Renal pelvis (tissue), 4 donors: Measurements from ENCODE around the gene SLAIN2. TPM values are rescaled to one million over a fixed set of nuclear protein-coding genes. Genes with fewer than 3 reads are reported as not detected.
"Not testable (repeated sequence)": the region's sequence is repeated elsewhere in the genome, so short reads cannot be mapped to it uniquely, and the experiment has no call there.

Source experiments
- DNase-seq: peaks from one replicate; pipeline ENCODE4 v3.0.0-alpha.2; 2013
- polyA plus RNA-seq, 3 donors: library from polyadenylated mRNA; unstranded; fragments of 120-200 nt; gene quantifications; one replicate each; pipeline ENCODE4 v1.2.1, GENCODE V29; 2013; ENCODE audit not compliant: insufficient read length in 3 of 3

Gene SLAIN2
- polyA plus RNA-seq, 3 donors: 56.9 to 69.3 (median 59.9) TPM

- no peak for DNase-seq
Measured at GRCh38 chr4:48431401-48431800, 90.1 kb downstream of the SLAIN2 start.

DNA sequence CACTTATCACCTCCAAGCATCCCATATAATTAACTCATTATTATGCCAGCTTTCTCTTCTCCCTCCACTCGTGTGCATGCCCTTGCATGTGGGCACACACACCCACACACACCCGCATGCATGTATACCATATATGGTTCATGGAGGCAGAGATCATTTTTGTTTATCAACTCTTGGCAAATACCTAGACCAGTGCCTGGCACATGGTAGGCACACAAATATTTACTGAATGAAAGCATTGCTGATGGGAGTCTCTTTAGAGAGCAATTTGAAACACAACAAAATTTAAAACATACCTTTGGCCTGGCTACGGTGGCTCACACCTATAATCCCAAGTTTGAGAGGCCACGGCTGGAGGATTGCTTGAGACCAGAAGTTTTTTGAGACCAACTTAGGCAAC lies 90.7 kb downstream of the SLAIN2 start:
- DNase-seq: no peak

DNA sequence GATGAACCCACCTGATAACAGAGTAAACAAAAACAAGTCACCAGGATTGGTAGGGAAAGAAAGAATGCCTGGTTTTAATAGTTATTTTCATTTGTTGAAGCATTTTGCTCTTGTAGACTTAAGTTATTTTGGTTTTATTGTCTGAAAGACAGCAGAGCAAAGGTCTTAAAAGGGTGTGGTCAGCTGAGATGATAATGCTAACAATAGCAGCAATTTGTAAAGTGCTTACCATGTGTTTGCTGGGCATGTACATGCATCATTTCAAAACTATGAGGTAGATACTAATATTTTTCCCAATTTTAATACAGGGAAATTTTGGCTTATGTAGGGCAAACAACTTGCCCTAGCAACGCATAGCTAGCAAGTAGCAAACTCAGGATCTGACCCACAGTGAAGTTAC lies 95.0 kb downstream of the SLAIN2 start:
- DNase-seq: no peak

DNA sequence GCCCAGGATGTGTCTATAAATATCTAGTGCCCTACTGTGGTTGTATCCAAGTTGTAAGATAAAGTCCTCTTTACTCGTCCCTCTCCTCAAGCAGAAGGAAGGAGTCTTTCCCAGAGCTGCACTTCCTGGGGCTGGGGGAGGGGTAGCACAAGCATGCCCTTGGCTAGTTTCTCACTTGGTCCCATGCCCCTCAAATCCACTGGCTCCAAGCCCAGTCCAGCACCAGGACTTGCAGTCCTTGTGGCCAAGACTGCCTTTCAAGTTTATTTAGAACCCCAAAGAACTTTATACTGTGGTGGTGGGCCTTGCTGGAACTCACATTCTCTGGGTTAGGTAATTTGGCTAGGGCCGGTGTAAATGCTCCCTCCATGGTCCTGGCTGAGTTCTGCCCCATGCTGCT lies 98.7 kb downstream of the SLAIN2 start:
- DNase-seq: no peak

GRCh38 chr4:48440914-48441313 lies 99.6 kb downstream of the SLAIN2 start:
- DNase-seq: not testable (repeated sequence)

- no peak for DNase-seq
Measured at GRCh38 chr4:48445704-48446103, 104.4 kb downstream of the SLAIN2 start.

DNA sequence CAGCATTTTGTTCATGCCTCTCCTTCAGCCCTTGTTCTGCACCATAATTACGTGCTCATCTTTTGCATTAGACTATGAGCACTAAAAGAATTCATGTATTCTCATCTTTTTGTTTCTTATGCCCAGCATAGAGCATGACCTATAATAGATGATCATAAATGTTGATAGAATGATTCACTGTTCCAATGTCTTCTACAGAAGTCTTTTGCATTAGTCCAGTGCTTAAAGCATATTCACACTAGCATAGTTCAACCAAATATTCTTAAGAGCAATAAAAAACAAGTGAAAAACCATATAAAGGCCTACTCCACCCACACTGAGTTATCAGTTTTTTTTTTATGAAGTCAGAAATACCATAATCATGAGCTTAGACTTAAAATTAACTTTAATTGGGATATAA lies 105.3 kb downstream of the SLAIN2 start:
- no peak for DNase-seq

GRCh38 chr4:48449151-48449550 lies 107.8 kb downstream of the SLAIN2 start:
- no peak for DNase-seq

DNA sequence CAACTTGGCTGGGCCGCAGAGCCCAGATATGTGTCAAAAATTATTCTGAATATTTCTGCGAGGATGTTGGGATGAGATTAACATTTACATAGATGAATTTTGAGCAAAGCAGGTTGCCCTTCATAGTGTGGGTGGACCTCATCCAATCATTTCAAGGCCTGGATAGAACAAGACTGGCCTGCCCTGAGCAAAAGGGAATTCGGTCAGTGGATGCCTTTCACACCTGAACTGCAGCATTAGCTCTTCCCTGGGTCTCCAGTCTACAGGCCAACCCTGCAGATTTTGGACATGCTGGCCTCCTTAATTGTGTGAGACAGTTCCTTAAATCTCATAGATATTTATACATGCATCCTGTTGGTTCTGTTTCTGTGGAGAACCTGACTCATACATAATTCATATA lies 109.4 kb downstream of the SLAIN2 start:
- no peak for DNase-seq

GRCh38 chr4:48451656-48452055 lies 110.3 kb downstream of the SLAIN2 start:
- not testable (repeated sequence) for DNase-seq

GRCh38 chr4:48454591-48454990 lies 113.3 kb downstream of the SLAIN2 start:
- no peak for DNase-seq

DNA sequence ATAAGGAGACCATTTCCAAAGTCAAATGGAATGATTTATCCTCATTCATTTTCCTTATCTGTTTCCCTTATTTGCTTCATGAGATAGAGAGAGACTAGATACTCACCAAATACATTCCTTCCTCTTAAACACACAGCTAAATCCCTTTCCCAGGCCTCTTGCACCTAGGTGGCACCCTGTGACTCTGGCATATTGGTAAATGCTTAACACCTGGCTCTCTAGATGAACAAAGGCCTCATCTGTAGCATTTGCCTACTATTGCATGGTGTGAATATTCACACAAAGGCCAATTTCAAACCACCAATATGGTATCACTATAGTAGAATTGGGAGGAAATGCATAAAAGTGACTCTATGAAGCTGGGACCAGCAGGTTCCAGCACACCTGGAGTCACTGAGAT lies 119.7 kb downstream of the SLAIN2 start:
- DNase-seq: no peak

DNA sequence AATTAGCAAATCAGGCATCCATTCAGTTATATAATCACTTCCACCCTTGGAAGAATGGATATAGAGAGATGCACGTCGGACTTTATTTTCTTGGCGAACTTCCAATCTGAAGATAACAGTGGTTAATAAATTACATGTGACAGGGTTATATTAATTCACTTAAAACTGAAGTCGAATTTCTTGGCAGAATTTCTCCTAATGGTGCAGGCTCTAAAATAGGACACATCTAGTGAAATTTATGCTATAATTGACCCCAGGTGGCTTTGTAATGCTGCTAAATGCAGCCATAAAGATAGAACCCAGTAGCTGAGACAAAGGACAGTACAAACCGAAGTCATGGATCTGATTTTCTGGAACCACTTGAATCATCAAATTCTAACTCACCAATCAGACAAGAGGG lies 121.0 kb downstream of the SLAIN2 start:
- peak; percentile 27 for DNase-seq

DNA sequence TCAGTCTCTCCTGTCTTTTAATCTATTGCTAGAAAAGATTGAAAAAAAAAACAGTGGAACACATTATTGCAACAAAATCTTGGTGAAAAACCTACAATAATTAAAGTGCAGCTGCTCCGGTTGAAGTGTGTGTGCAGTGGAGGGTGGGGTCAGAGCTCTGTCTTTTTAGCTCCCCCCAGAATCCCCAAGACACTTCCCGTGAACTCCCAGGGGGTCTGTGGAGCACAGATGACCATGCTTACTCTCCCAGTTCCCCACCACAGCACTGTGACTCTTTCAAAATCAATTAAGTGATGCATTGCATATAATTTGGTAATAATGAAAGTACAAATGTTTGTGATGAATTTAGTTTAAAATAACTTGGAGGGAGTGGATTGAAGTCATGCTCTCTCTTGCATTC lies 126.1 kb downstream of the SLAIN2 start:
- no peak for DNase-seq

GRCh38 chr4:48467891-48468290 lies 126.6 kb downstream of the SLAIN2 start:
- no peak for DNase-seq

DNA sequence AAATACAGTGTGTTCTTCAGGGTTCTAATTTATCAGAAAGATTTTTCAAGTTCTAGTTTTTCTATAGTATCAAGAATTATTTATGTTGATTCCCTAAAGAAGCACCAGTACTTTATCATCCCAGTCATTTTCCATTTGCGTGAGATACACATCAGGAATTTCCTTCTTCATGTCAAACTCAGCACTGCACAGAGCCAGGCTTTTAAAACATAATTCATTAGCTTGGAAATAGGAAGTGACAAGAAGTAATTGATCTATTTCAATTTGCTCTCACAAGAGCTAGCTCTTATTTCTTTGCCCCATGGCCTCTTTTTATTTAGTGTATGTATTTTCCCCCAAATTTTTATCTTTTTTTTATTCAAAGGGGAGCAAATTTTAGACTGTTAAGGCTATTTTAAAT lies 128.8 kb downstream of the SLAIN2 start:
- DNase-seq: no peak

DNA sequence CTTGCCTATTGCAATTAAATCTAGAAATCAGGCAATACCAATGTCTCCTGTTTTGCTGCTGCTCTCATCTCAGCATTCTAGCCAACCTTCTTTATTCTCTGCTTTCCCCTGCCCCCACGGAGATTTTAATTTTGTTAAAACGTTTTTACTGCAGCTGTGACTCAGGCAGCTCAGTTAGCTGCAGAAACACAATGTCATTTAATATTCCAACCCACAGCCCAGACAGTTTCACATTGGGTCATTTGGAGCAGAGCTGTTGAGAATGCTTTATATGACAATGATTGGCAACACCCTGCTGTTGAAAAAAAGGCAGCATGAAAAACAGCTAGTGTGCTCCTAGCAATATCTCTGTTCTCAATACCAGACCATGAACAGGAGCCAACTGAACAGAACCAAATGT lies 129.2 kb downstream of the SLAIN2 start:
- DNase-seq: no peak

DNA sequence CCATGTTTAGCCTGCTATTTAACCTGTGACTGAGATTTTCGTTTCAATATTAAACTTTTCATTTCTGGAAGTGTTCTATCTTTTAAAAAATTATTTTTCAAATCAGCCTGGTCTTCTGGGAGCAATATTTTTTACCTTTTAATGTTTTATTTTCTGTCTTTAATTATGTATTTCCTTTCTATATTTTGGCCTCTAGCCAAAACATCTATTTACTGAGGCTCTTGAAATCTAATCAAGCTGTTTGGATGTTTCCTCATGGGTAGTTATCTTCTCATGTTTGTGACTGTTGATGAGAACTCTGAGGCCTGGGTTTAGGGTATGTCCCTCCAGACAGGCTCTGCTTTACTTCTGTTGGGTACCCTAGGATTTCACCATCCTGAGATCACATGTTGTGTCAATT lies 131.5 kb downstream of the SLAIN2 start:
- DNase-seq: no peak

DNA sequence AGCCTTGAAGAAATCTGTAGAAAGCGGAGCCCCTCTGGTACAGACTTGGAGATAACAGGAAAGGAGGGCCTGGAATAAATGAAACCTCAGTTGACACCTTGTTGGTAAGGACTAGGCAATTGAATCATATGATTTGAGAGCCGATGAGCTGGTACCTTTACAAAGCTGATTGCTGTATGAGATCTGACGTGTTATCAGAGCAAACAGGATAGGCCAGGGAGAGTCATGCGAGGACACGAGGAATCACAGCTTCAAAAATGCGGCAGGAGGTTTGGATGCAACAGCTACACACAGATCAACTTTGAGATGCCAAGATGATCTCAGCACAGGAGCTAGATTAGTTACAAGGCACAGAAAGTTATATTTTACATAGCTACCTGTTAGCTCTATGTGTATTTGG lies 134.4 kb downstream of the SLAIN2 start:
- no peak for DNase-seq

Other genes with a start within 250 kb of the SLAIN2 start
- gene TXK, start 207.3 kb upstream of the SLAIN2 start, polyA plus RNA-seq: 1 to 10 TPM; 2.2 to 4.2 (median 4.1) TPM
- 1 to 10 TPM; 3.3 to 4.8 (median 4.3) TPM for gene TEC, start 71.7 kb upstream of the SLAIN2 start, polyA plus RNA-seq
- gene SLC10A4, start 141.8 kb downstream of the SLAIN2 start, polyA plus RNA-seq: under 1 TPM in 2 of 3 donors, not detected in 1; 0.21 to 0.29 TPM
- under 1 TPM in 1 of 3 donors, not detected in 2; 0.16 TPM for gene ZAR1, start 148.7 kb downstream of the SLAIN2 start, polyA plus RNA-seq